LNCAP (cell line): ENCODE measurements around the gene LAMA5.

Experiments used
- CTCF ChIP-seq: fragments of 450-650 bp; IDR thresholded peaks from 2 replicates; pipeline ENCODE4 v1.5.1; 2017; ENCODE audit warnings: mild to moderate bottlenecking

The LAMA5 gene

GRCh38 chr20:62402456-62403150, 35.5 kb upstream of the LAMA5 start:
- no peak for TF ChIP-seq CTCF

- no peak for TF ChIP-seq CTCF
Measured at GRCh38 chr20:62401331-62401779, 34.2 kb upstream of the LAMA5 start.

GRCh38 chr20:62400541-62400940, 33.4 kb upstream of the LAMA5 start:
- TF ChIP-seq CTCF: no peak

GRCh38 chr20:62400021-62400420, 32.9 kb upstream of the LAMA5 start:
- TF ChIP-seq CTCF: no peak

GRCh38 chr20:62398120-62398821, 31.2 kb upstream of the LAMA5 start:
- TF ChIP-seq CTCF: no peak

GRCh38 chr20:62396367-62397239, 29.5 kb upstream of the LAMA5 start:
- TF ChIP-seq CTCF: no peak
